ENCODE results near the gene CENPN.

Gene CENPN

GRCh38 chr16:81053761-81054160 is 46.7 kb downstream of the CENPN start:
- ATAC-seq = no peak
- TF ChIP-seq CREB5 (CRISPR knock-in tag; IDR thresholded peaks at IDR 0.05; ENCODE audit: low read depth) (no peak), ZNF8 (CRISPR knock-in tag; IDR thresholded peaks at IDR 0.05) (no peak), TCF4 (CRISPR knock-in tag; IDR thresholded peaks at IDR 0.05; ENCODE audit: borderline replicate concordance) (no peak), GLIS3 (CRISPR knock-in tag; IDR thresholded peaks at IDR 0.05) (no peak), PATZ1 (CRISPR knock-in tag; IDR thresholded peaks at IDR 0.05; ENCODE audit: borderline replicate concordance) (no peak), SNAI2 (CRISPR knock-in tag; IDR thresholded peaks at IDR 0.05) (no peak), RARB (CRISPR knock-in tag; IDR thresholded peaks at IDR 0.05) (no peak), CSRNP3 (CRISPR knock-in tag; IDR thresholded peaks at IDR 0.05) (no peak), TSHZ2 (CRISPR knock-in tag; IDR thresholded peaks at IDR 0.05) (no peak), OSR1 (CRISPR knock-in tag; IDR thresholded peaks at IDR 0.05) (no peak), ZFP30 (CRISPR knock-in tag; IDR thresholded peaks at IDR 0.05) (no peak), CSDC2 (CRISPR knock-in tag; IDR thresholded peaks at IDR 0.05) (no peak), BACH2 (CRISPR knock-in tag; IDR thresholded peaks at IDR 0.05; ENCODE audit: borderline replicate concordance) (no peak), ISL1 (CRISPR knock-in tag; IDR thresholded peaks at IDR 0.05) (no peak), ESRRG (CRISPR knock-in tag; IDR thresholded peaks at IDR 0.05) (no peak), TOX (CRISPR knock-in tag; IDR thresholded peaks at IDR 0.05; ENCODE audit: borderline replicate concordance) (no peak), PPARA (CRISPR knock-in tag; IDR thresholded peaks at IDR 0.05; ENCODE audit: borderline replicate concordance) (no peak), ZC3H10 (CRISPR knock-in tag; IDR thresholded peaks at IDR 0.05) (no peak)

- no peak for TF ChIP-seq ZNF565 (CRISPR knock-in tag; conservative IDR thresholded peaks at IDR 0.05; ENCODE audit: low read depth)
- TF ChIP-seq ARNTL (CRISPR knock-in tag; IDR thresholded peaks at IDR 0.05; ENCODE audit: borderline replicate concordance, low read depth) = no peak
- no peak for TF ChIP-seq ESRRG (CRISPR knock-in tag; IDR thresholded peaks at IDR 0.05)
- no peak for TF ChIP-seq TOX (CRISPR knock-in tag; IDR thresholded peaks at IDR 0.05; ENCODE audit: borderline replicate concordance)
- TF ChIP-seq PPARA (CRISPR knock-in tag; IDR thresholded peaks at IDR 0.05; ENCODE audit: borderline replicate concordance) = no peak
- TF ChIP-seq ZFP30 (CRISPR knock-in tag; IDR thresholded peaks at IDR 0.05) = no peak
- TF ChIP-seq CSRNP3 (CRISPR knock-in tag; IDR thresholded peaks at IDR 0.05) = no peak
- ATAC-seq = no peak
These were observed 53.7 kb downstream of the CENPN start for GRCh38 chr16:81060576-81061306.

- no peak for ATAC-seq
- TF ChIP-seq TCF4 (CRISPR knock-in tag; IDR thresholded peaks at IDR 0.05; ENCODE audit: borderline replicate concordance) = no peak
- no peak for TF ChIP-seq CREB5 (CRISPR knock-in tag; IDR thresholded peaks at IDR 0.05; ENCODE audit: low read depth)
- no peak for TF ChIP-seq CSDC2 (CRISPR knock-in tag; IDR thresholded peaks at IDR 0.05)
- TF ChIP-seq PATZ1 (CRISPR knock-in tag; IDR thresholded peaks at IDR 0.05; ENCODE audit: borderline replicate concordance) = no peak
- no peak for TF ChIP-seq ZFP30 (CRISPR knock-in tag; IDR thresholded peaks at IDR 0.05)
- no peak for TF ChIP-seq ZNF565 (CRISPR knock-in tag; conservative IDR thresholded peaks at IDR 0.05; ENCODE audit: low read depth)
- TF ChIP-seq PPARA (CRISPR knock-in tag; IDR thresholded peaks at IDR 0.05; ENCODE audit: borderline replicate concordance) = no peak
- no peak for TF ChIP-seq ZFP3 (CRISPR knock-in tag; IDR thresholded peaks at IDR 0.05)
- TF ChIP-seq ZC3H10 (CRISPR knock-in tag; IDR thresholded peaks at IDR 0.05) = no peak
- no peak for TF ChIP-seq ARNTL (CRISPR knock-in tag; IDR thresholded peaks at IDR 0.05; ENCODE audit: borderline replicate concordance, low read depth)
- no peak for TF ChIP-seq SNAI2 (CRISPR knock-in tag; IDR thresholded peaks at IDR 0.05)
- no peak for TF ChIP-seq RARB (CRISPR knock-in tag; IDR thresholded peaks at IDR 0.05)
These were observed 54.3 kb downstream of the CENPN start for GRCh38 chr16:81061307-81061640.
